Endothelial cell of umbilical vein (primary cell): ENCODE measurements around the gene LHPP. TPM values are rescaled to one million over a fixed set of nuclear protein-coding genes. Genes with fewer than 3 reads are reported as not detected.
A peak's percentile ranks its signal among the peaks of the same experiment; 100 is the strongest.
"Not testable (repeated sequence)": the region's sequence is repeated elsewhere in the genome, so short reads cannot be mapped to it uniquely, and the experiment has no call there.

Experiments used
- BruUV-seq: library from RNA; stranded (reverse); fragments of 400-500 nt; replicated peaks from 2 replicates; lab custom pipeline; 2021; lab: Mats Ljungman, UMichigan
- CTCF ChIA-PET: fragments of 300-600, 350-600 bp; sonication (Branson Sonifier 250); formaldehyde crosslinking; loops from one replicate; lab custom pipeline; 2021; ENCODE audit warnings: antibody characterized with exemption, inconsistent platforms; lab: Charles Lee
- POLR2A ChIA-PET: fragments of 300-600, 350-600 bp; sonication (Branson Sonifier 250); formaldehyde crosslinking; loops from one replicate; lab custom pipeline; 2021; ENCODE audit warnings: antibody characterized with exemption, inconsistent platforms; lab: Charles Lee
- DNase-seq: peaks from one replicate; pipeline ENCODE4 v3.0.0-alpha.2; 2011; ENCODE audit warnings: low read depth, low spot score
- FAIRE-seq: peaks from 2 replicates; lab custom pipeline; 2011; peaks lifted over from hg19 to GRCh38; lab: Jason Lieb, UNC
- H2AFZ ChIP-seq: 2 replicates; pipeline ENCODE4 v1.6.0; 2012; ENCODE audit warnings: low read depth, low read length, control low read depth, inconsistent platforms
- H3K27ac ChIP-seq: 2 replicates; pipeline ENCODE4 v1.5.1; 2011; ENCODE audit warnings: low read depth, mild to moderate bottlenecking, control low read depth, low read length, moderate library complexity; ENCODE audit not compliant: insufficient read depth
- H3K27me3 ChIP-seq, 2 experiments: 2 replicates each; pipeline versions ENCODE4 v1.6.0 to v1.6.1; 2011; ENCODE audit warnings: low read length in 2 of 2, mixed read lengths in 1 of 2; ENCODE audit not compliant: control insufficient read depth in 2 of 2, insufficient read depth in 2 of 2
- H3K36me3 ChIP-seq, 2 experiments: 2 replicates in 1 of 2; 3 replicates in 1 of 2; pipeline ENCODE4 v1.5.1; 2011; ENCODE audit warnings: low read length in 2 of 2, mild to moderate bottlenecking in 1 of 2, moderate library complexity in 1 of 2; ENCODE audit not compliant: control insufficient read depth in 2 of 2, insufficient read depth in 2 of 2; ENCODE audit errors: extremely low read depth in 1 of 2
- H3K4me1 ChIP-seq: 3 replicates; pipeline ENCODE4 v1.5.1; 2011; ENCODE audit warnings: mild to moderate bottlenecking, low read length; ENCODE audit not compliant: control insufficient read depth, insufficient read depth; ENCODE audit errors: extremely low read depth
- H3K4me2 ChIP-seq: 2 replicates; pipeline ENCODE4 v1.6.1; 2011; ENCODE audit warnings: low read length, control low read depth, mixed read lengths; ENCODE audit not compliant: insufficient read depth
- H3K4me3 ChIP-seq, 3 experiments: fragments of 200-600 bp in 1 of 3; sonication (generic), shearing (Covaris generic) in 1 of 3; replicated peaks in 1 of 3; 2 replicates each; pipeline ENCODE4 v1.5.1; 2011 to 2016; ENCODE audit warnings: control low read depth in 3 of 3, low read length in 3 of 3, mild to moderate bottlenecking in 2 of 3, inconsistent platforms in 1 of 3, low read depth in 1 of 3, moderate library complexity in 1 of 3; ENCODE audit not compliant: insufficient read depth in 1 of 3
- H3K79me2 ChIP-seq: 2 replicates; pipeline ENCODE4 v1.6.0; 2012; ENCODE audit warnings: low read length, inconsistent platforms; ENCODE audit not compliant: control insufficient read depth, insufficient read depth
- H3K9ac ChIP-seq: replicated peaks from 2 replicates; pipeline ENCODE3; 2011; ENCODE audit warnings: low read length, control low read depth; ENCODE audit not compliant: insufficient read depth; ENCODE audit errors: extremely low read depth
- H3K9me1 ChIP-seq: replicated peaks from 3 replicates; pipeline ENCODE4 v1.6.0; 2011; ENCODE audit warnings: mild to moderate bottlenecking, low read length; ENCODE audit not compliant: control insufficient read depth, insufficient read depth; ENCODE audit errors: extremely low read depth
- H3K9me3 ChIP-seq: replicated peaks from 2 replicates; pipeline ENCODE4 v1.5.1; 2012; ENCODE audit warnings: low read length, inconsistent platforms; ENCODE audit not compliant: control insufficient read depth, insufficient read depth
- H4K20me1 ChIP-seq: replicated peaks from 2 replicates; pipeline ENCODE3; 2011; ENCODE audit warnings: mild to moderate bottlenecking, low read length; ENCODE audit not compliant: control insufficient read depth, insufficient read depth; ENCODE audit errors: extremely low read depth
- CTCF ChIP-seq, 2 donors: IDR thresholded peaks; 1 replicate in 1 of 2; 2 replicates in 1 of 2; pipeline ENCODE4 v1.5.1; 2011; ENCODE audit warnings: low read length in 2 of 2, mild to moderate bottlenecking in 2 of 2, moderate library complexity in 2 of 2, control low read depth in 1 of 2, inconsistent platforms in 1 of 2, low read depth in 1 of 2; ENCODE audit not compliant: insufficient read depth in 1 of 2; ENCODE audit errors: extremely low read depth in 1 of 2
- EZH2 ChIP-seq: IDR thresholded peaks from 2 replicates; pipeline ENCODE4 v1.6.1; 2012; ENCODE audit warnings: borderline replicate concordance, low read depth, mild to moderate bottlenecking, moderate library complexity, low read length, inconsistent platforms; ENCODE audit not compliant: severe bottlenecking
- FOS ChIP-seq: IDR thresholded peaks from 2 replicates; pipeline ENCODE4 v1.6.1; 2011; ENCODE audit warnings: mild to moderate bottlenecking, low read length, moderate library complexity, borderline replicate concordance; ENCODE audit not compliant: insufficient read depth
- GATA2 ChIP-seq: IDR thresholded peaks from 2 replicates; pipeline ENCODE4 v1.7.0; 2011; ENCODE audit warnings: low read depth, mild to moderate bottlenecking, moderate library complexity, mixed read lengths, low read length; ENCODE audit not compliant: insufficient read length, insufficient read depth
- JUN ChIP-seq: IDR thresholded peaks from 2 replicates; pipeline ENCODE4 v1.6.1; 2011; ENCODE audit warnings: borderline replicate concordance, low read depth; ENCODE audit not compliant: insufficient read length, insufficient read depth
- MYC ChIP-seq: IDR thresholded peaks from one replicate; pipeline ENCODE4 v1.6.1; 2011; ENCODE audit warnings: mild to moderate bottlenecking, low read depth, low read length
- POLR2A ChIP-seq: IDR thresholded peaks from 2 replicates; pipeline ENCODE4 v1.6.1; 2012; ENCODE audit warnings: low read depth, mild to moderate bottlenecking, control low read depth, low read length
- POLR2AphosphoS5 ChIP-seq: IDR thresholded peaks from 2 replicates; pipeline ENCODE4 v1.6.1; 2012; ENCODE audit warnings: low read depth, mild to moderate bottlenecking, control low read depth, low read length, moderate library complexity; ENCODE audit not compliant: insufficient read depth
- dilution Hi-C: fragments of 300-500 bp; cut with MboI; formaldehyde crosslinking; loops from one replicate; pipeline ENCODE4 v1.15.0; 2019; ENCODE audit warnings: low sequenced_read_pairs; ENCODE audit not compliant: extremely low pct_ligation_motif_present
- intact Hi-C: fragments of 100-400 bp; cut with micrococcal nuclease; formaldehyde crosslinking; loops from one replicate; pipeline ENCODE4 v1.10.0; 2022
- polyA plus RNA-seq, 4 experiments: library from polyadenylated mRNA; depleted of rRNA in 3 of 4; stranded (reverse) in 3 of 4; unstranded in 1 of 4; fragments of >200 nt; gene quantifications; 2 replicates each; pipeline versions ENCODE4 v1.2.1 to v1.2.3, GENCODE V29; 2011 to 2012; ENCODE audit warnings: missing spikeins in 1 of 4
- total RNA-seq: library from RNA; stranded (reverse); gene quantifications from 2 replicates; pipeline ENCODE4 v1.2.3, GENCODE V29; 2021
- TF ChIP-seq, protein P1 (sequence below): IDR thresholded peaks from 2 replicates; pipeline ENCODE4 v1.6.1; 2011; ENCODE audit not compliant: insufficient read depth, insufficient read length

Gene LHPP
- total and polyA plus RNA-seq, 2 donors (not counting 3 experiments of a cell fraction or from before 2014, with no cell fraction given), result 5.8 to 11.2 TPM

DNA sequence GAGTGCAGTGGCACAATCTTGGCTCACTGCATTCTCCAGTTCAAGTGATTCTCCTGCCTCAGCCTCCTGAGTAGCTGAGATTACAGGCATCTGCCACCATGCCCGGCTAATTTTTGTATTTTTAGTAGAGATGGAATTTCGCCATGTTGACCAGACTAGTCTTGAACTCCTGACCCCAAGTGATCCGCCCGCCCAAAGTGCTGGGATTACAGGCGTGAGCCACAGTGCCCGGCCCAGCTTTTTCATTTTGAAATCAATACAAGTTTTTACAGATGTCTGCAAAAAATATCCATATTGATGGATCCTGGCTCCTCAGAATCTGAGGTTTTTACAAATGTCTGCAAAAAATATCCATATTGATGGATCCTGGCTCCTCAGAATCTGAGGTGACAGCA, 126.7 kb downstream of the LHPP start:
- dilution Hi-C loops, result not testable (repeated sequence)

GRCh38 chr10:124588736-124589490, 127.3 kb downstream of the LHPP start:
- Histone ChIP-seq H3K4me2 (no peak overlapping the region), H4K20me1 (no peaks in the 10 kb centered on the region), H3K9me1 (no peaks in the 10 kb centered on the region), H3K4me3 (no peak overlapping the region), H2AFZ (no peak overlapping the region), H3K27ac (no peak overlapping the region), H3K36me3 (no peaks in the 10 kb centered on the region), H3K79me2 (no peaks in the 10 kb centered on the region), H3K4me1 (peaks cover 2% of the 10 kb centered on the region), H3K27me3 (peaks cover 0 to 1% of the 10 kb centered on the region in 2 experiments), H3K9ac (no peak overlapping the region), H3K9me3 (no peaks in the 10 kb centered on the region)
- TF ChIP-seq EZH2 (no peak), CTCF (IDR thresholded peaks at IDR 0.05; ENCODE audit: extremely low read depth in 1 of 2, insufficient read depth in 1 of 2, low read depth in 1 of 2, low read length in 2 of 2) (no peak), MYC (no peak), FOS (no peak), POLR2AphosphoS5 (no peak), POLR2A (no peak), GATA2 (no peak), JUN (no peak)
- TF ChIP-seq, protein P1, sequence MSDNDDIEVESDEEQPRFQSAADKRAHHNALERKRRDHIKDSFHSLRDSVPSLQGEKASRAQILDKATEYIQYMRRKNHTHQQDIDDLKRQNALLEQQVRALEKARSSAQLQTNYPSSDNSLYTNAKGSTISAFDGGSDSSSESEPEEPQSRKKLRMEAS, result no peak
- FAIRE-seq (no peak), DNase-seq (peak; percentile 22)
- ChIA-PET CTCF (interaction anchor here (1.8 kb wide), 1 partner anchor 153 kb away, joined by 6 read pairs; no protein-coding TSS in a partner anchor), POLR2A (no interaction called here)
- dilution Hi-C loops, result no loop called here
- BruUV-seq, result no TSS peak
- intact Hi-C loops, result no loop called here

More for the DNA sequence above, 126.7 kb downstream of the LHPP start:
- FAIRE-seq, H3K79me2 ChIP-seq, H3K9ac ChIP-seq, H3K9me3 ChIP-seq, H3K36me3 ChIP-seq, H2AFZ ChIP-seq, BruUV-seq, intact Hi-C loops, H3K4me2 ChIP-seq, H4K20me1 ChIP-seq, H3K9me1 ChIP-seq, H3K27ac ChIP-seq, POLR2A ChIA-PET, H3K4me3 ChIP-seq, DNase-seq, H3K4me1 ChIP-seq, H3K27me3 ChIP-seq: not testable (repeated sequence)
- CTCF ChIA-PET, result interaction anchor here (1.8 kb wide), 1 partner anchor 153 kb away, joined by 6 read pairs; no protein-coding TSS in a partner anchor
